ENCODE results near the gene GPR78.
"Not testable (repeated sequence)": the region's sequence is repeated elsewhere in the genome, so short reads cannot be mapped to it uniquely, and the experiment has no call there.

The GPR78 gene

GRCh38 chr4:8616831-8617230, 36.6 kb downstream of the GPR78 start:
- DNase-seq (ENCODE audit: low read depth): no peak

DNA sequence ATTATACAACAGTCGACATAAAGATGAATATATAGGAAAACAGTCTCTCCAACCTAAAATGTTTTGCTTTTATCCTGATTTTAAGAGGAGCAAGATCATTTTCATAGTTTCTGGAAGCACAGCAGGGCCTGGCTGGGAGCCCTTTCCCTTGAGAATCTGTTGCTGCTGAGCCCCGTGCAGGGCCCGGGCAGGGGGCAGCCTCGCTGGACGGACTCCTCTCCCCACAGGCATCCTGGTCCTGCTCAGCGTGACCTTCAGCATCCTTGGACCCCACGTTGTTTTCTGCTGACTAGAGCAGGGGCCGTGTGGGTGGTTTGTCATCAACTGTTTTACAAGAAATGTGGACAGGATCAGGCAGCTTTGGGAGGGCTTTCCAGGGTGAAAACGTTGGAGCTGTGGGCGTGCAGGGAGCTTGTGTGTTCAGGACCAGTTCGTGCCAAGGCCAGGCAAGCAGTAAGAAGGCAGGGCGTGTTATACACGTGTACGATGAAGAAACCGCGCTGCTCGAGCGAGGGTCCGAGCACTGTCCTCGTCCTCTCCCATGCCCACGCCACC, 37.4 kb downstream of the GPR78 start:
- no peak for DNase-seq (ENCODE audit: low read depth)

DNA sequence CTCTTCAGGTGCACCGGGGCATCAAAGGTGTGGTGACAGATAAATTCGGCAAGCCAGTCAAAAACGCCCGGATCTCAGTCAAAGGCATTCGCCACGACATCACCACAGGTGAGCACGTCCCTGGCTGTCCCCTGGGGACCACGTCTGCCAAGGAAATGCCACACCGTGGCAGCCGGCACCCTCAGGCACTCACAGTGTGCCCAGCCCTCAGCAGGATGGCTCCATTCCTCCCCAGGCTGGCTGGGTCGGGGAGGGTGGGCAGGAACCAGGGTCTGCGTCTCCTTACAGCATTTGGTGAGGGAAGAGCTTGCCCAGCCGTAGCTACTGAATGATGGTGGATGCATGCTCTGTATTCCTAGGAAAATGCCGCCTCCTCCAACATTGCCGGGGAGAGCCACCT, 38.2 kb downstream of the GPR78 start:
- DNase-seq (ENCODE audit: low read depth): no peak

DNA sequence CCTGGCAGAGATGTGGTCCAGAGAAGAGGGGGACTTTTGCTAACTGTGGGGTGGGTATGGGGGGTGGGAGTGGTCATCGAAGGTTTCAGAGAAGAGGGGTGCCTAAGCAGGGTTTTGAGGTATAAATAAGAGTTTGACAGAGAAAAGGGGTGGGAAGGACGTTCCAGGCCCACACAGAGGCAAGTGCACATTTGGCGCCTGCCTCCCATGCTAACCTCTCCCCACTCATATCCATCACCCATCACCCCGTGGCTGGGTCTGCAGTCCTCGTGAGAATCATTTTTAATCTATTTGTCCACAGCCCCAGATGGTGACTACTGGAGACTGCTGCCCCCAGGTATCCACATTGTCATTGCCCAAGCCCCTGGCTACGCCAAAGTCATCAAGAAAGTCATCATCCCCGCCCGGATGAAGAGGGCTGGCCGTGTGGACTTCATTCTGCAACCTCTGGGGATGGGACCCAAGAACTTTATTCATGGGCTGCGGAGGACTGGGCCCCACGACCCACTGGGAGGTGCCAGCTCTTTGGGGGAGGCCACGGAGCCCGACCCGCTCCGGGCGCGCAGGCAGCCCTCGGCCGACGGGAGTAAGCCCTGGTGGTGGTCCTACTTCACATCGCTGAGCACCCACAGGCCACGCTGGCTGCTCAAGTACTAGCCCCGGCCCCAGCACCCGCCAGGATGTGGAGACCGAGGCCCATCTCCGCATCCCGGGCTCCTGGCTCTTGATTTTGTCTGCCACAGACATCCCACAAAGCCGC, 38.9 kb downstream of the GPR78 start:
- DNase-seq (ENCODE audit: low read depth): no peak

DNA sequence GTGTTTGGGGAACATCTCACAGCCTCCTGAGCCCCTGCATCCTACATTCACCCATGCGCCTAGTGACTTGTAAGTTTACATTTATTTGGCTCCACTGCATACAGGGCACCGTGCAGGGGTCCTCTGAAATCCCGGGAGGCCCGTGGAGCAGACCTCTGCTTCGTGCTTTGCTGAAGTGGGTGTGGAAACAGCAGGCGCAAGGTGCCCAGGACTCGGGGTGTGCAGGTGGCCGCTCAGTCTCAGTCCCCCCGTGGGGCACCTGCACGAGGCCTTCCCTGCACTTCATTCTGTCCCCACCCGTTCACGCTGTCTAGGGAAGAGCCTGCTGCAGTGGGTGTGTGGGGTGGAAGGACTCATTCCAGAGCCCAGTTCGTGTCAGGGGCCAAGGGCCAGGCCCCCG, 40.9 kb downstream of the GPR78 start:
- DNase-seq (ENCODE audit: low read depth): not testable (repeated sequence)

GRCh38 chr4:8624601-8625272, 44.5 kb downstream of the GPR78 start:
- DNase-seq (ENCODE audit: low read depth): not testable (repeated sequence)

- not testable (repeated sequence) for DNase-seq (ENCODE audit: low read depth)
Observed at GRCh38 chr4:8630240-8630905, 50.2 kb downstream of the GPR78 start.

GRCh38 chr4:8631896-8632295, 51.7 kb downstream of the GPR78 start:
- not testable (repeated sequence) for DNase-seq (ENCODE audit: low read depth)

- DNase-seq (ENCODE audit: low read depth): not testable (repeated sequence)
Observed at GRCh38 chr4:8634773-8635172, 54.6 kb downstream of the GPR78 start.

GRCh38 chr4:8635897-8636554, 55.8 kb downstream of the GPR78 start:
- not testable (repeated sequence) for DNase-seq (ENCODE audit: low read depth)

All from CMK (cell line).